SK-N-SH (cell line): ENCODE results near the gene LLGL2.

Experiments
- CHD2 ChIP-seq: fragments of 150-350 bp; IDR thresholded peaks from 2 replicates; pipeline ENCODE4 v1.6.1; 2018; ENCODE audit warnings: low read length; ENCODE audit not compliant: partially characterized antibody
- CTCF ChIP-seq: fragments of 200-600 bp; sonication (generic); IDR thresholded peaks from 2 replicates; pipeline ENCODE4 v1.6.1; 2017; ENCODE audit warnings: antibody characterized with exemption, mild to moderate bottlenecking, moderate library complexity
- EZH2phosphoT487 ChIP-seq: fragments of 200-600 bp; sonication (generic); IDR thresholded peaks from 2 replicates; pipeline ENCODE4 v1.6.1; 2017; ENCODE audit warnings: low read depth, mixed run types, mild to moderate bottlenecking, antibody characterized with exemption, moderate library complexity, borderline replicate concordance
- JUND ChIP-seq: IDR thresholded peaks from 2 replicates; pipeline ENCODE4 v1.4.0; 2012
- NRF1 ChIP-seq: IDR thresholded peaks from 2 replicates; pipeline ENCODE4 v1.6.1; 2012; ENCODE audit warnings: low read depth, mild to moderate bottlenecking, low read length
- REST ChIP-seq: IDR thresholded peaks from 2 replicates; pipeline ENCODE4 v1.6.1; 2012; ENCODE audit warnings: mild to moderate bottlenecking, low read depth, low read length, moderate library complexity
- SMC3 ChIP-seq: IDR thresholded peaks from 2 replicates; pipeline ENCODE4 v1.6.1; 2012; ENCODE audit warnings: low read depth, low read length, improper control_type of control experiment
- USF2 ChIP-seq: fragments of 150-350 bp; IDR thresholded peaks from 2 replicates; pipeline ENCODE4 v1.6.1; 2017; ENCODE audit warnings: antibody characterized with exemption, low read length, low read depth, borderline replicate concordance

GRCh38 chr17:75546181-75546580, 20.7 kb downstream of the LLGL2 start:
- no peak for TF ChIP-seq EZH2phosphoT487
- TF ChIP-seq CHD2: no peak
- no peak for TF ChIP-seq USF2
- TF ChIP-seq SMC3: no peak
- TF ChIP-seq NRF1: no peak
- no peak for TF ChIP-seq CTCF
- no peak for TF ChIP-seq JUND
- TF ChIP-seq REST: no peak
